NCI-H345 treated with DMSO at 0.1 percent for 48 hours (cell line): ENCODE results near the gene PRKAR1B.

Experiments
- DNase-seq: peaks from one replicate; lab custom pipeline; 2025; ENCODE audit not compliant: unreplicated experiment; lab: John Stamatoyannopoulos, UW

PRKAR1B gene

DNA sequence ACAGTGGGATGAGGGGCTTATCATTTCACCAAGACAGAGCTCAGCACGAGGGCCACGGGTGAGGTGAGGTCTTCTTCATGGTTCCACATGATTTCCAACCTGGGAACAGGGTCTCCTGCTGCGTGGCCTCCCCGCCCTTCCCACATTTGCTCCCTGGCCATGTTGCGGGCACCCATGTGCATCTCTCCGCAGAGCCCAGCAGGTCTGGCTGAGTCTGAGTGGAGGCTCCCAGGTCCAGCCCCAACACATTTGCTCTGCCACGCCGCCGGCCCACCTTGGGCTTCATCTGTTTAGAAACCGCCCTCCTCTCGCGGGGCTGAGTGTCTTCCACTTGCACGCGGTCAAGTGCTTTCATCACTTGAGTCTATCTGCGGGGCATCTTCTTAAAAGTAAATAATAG is 14.8 kb upstream of the PRKAR1B start:
- no peak for DNase-seq

GRCh38 chr7:741191-741671 is 14.2 kb upstream of the PRKAR1B start:
- DNase-seq, result no peak

GRCh38 chr7:739983-740942 is 13.2 kb upstream of the PRKAR1B start:
- no peak for DNase-seq

DNA sequence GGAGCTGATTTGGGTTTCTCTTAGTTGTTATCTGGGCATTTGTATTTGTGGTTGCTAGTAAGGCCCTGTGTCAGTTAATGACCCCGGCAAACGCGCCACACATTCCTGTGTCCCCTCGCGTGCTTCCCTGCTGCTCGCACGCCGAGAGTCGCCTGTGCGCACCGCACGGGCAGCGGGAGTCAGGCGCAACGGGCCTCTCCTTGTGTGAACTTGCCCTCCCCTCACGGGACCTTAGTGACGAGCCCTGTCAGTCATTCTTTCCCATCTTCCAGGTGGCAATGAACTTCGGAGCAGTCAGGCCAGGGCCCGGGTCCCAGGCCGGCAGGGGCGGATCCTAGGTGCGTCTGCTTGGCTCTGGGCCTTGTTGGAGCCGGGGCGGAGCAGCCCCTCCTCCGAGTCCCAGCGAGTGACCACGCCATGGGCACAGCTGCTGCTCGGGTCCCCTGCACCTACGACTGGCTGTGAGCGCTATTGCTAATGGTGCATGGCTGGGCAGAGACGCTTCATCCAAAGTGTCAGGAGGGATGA is 12.4 kb upstream of the PRKAR1B start:
- DNase-seq, result no peak

DNA sequence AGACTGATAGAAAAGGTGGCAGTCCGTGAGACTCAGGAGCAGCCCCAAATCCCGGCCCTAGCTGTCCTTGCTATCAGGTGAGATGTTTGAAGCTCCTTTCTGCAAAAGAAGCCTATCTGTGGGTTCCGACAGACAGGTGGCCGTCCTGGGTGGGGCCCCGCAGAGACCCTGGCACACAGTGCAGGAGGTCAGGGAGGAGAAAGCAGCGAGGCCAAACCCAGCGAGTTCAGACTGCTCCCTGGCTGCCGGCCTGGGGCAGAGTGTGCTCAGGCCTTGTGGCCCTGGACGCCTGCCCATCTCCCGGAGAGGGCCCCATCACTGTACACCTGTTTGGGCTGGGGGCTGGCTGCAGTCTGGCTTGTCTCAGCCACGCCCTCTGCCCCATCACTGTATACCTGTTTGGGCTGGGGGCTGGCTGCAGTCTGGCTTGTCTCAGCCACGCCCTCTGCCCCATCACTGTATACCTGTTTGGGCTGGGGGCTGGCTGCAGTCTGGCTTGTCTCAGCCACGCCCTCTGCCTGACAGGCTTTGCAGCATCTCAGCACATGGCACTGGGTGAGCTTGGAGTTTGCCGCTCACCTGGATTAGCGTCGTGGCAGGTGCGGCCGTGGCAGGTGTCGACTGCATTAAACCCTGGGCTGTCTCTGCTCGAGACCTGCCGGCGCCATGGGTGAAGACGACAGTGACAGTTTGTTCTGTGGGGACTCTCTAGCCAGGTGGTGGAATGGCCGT is 11.8 kb upstream of the PRKAR1B start:
- no peak for DNase-seq

DNA sequence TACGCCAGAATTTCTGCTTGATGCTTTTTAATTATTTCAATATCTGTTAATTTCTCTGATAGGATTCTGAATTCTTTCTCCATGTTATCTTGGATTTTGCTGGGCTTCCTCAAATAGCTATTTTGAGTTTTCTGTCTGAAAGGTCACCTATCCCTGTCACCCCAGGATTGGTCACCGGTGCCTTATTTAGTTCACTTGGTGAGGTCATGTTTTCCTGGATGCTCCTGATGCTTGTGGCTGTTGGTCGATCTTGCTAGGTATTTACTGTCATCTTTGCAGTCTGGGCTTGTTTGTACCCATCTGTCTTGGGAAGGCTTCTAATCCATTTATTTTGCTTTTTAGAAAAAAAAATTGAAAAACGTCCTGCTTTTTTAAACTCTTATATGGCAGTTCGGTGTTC is 11.2 kb upstream of the PRKAR1B start:
- no peak for DNase-seq

DNA sequence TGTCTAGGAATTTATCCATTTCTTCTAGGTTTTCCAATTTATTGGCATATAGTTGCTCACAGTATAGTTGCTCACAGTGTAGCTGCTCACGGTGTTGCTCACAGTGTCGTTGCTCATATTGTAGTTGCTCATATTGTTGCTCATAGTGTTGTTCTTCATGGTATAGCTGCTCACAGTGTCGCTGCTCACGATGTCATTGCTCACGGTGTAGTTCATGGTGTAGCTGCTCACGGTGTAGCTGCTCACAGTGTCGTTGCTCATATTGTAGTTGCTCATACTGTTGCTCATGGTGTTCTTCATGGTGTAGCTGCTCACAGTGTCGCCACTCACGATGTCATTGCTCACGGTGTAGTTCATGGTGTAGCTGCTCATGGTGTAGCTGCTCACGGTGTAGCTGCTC is 7.7 kb upstream of the PRKAR1B start:
- no peak for DNase-seq

DNA sequence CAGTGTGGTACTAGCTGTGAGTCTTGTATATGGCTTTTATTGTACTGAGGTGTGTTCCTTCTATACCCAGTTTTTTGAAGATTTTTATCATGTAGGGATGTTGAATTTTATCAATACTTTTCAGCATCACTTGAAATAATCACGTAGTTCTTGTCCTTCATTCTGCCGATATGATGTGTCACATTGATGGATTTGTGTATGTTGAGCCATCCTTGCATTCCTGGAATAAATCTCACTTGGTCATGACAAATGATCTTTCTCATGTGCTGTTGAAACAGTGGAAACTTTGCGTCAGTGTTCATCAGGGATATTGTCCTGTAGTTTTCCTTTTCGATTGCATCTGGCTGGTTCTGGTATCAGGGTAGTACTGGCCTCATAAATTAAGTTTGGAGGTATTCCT is 7.1 kb upstream of the PRKAR1B start:
- no peak for DNase-seq

DNA sequence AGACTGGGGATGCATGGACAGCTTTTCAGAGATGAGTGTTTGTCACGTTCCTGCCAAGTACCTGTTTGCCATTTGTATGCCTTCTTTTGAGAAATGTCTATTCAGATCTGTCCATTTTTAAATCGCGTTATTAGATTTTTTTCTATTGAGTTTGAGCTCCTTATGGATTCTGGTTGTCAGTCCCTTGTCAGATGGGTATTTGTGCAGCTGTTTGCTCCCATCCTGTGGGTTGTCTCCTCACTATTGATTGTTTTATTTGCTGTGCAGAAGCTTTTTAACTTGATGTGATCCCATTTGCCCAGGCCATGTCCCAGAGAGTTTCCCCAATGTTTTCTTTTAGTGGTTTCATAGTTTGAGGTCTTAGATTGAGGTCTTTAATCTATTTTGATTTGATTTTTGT is 5.5 kb upstream of the PRKAR1B start:
- DNase-seq, result peak; percentile 89

DNA sequence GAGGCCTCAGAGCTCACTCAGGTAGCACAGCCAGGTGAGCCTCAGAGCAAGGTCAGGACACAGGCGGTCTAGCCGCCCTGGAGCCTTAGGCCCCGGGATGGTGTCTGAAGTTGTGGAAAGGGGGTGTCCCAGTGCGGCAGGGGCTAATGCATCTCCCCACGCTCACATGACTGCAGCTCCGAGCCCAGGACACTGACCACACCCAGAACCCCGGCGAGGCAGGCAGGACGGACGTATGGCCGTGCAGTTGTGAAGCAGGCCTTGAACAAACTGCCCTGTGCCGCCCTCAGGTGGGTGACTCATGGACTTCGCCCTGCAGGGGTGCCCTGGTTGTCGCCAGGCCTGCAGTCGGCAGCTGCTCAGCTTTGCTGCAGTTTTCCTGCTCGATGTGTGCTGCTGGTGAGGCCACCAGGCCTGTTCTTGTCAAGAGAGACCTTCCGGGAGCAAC is 5.0 kb upstream of the PRKAR1B start:
- DNase-seq, result no peak

DNA sequence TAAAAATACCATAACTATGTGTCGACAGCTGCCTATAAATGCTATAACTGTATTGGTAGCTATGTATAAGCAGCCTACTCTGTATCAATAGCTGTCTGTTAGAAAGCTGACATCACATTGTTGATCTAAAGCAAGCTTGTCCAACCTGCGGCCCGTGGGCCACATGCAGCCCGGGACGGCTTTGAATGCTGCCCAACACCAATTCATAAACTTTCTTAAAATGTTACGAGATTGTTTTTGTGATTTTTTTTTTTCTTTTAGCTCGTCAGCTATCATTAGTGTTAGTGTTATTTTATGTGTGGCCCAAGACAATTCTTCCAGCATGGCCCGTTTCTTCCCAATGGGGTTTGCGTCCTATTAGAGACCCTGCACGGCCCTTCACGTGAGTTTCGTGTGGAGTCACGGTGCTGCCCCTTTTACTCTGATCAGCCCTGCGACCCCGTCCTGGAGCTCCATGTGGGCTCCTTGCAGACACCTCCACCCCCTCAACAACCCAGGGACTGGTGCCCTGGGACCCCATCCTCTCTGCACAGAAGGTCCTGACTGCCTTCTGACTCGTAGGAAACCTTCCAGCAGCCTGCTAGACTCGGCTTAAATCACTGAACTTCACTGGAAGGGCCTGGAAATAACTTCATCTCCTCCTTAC is 4.5 kb upstream of the PRKAR1B start:
- DNase-seq, result no peak

DNA sequence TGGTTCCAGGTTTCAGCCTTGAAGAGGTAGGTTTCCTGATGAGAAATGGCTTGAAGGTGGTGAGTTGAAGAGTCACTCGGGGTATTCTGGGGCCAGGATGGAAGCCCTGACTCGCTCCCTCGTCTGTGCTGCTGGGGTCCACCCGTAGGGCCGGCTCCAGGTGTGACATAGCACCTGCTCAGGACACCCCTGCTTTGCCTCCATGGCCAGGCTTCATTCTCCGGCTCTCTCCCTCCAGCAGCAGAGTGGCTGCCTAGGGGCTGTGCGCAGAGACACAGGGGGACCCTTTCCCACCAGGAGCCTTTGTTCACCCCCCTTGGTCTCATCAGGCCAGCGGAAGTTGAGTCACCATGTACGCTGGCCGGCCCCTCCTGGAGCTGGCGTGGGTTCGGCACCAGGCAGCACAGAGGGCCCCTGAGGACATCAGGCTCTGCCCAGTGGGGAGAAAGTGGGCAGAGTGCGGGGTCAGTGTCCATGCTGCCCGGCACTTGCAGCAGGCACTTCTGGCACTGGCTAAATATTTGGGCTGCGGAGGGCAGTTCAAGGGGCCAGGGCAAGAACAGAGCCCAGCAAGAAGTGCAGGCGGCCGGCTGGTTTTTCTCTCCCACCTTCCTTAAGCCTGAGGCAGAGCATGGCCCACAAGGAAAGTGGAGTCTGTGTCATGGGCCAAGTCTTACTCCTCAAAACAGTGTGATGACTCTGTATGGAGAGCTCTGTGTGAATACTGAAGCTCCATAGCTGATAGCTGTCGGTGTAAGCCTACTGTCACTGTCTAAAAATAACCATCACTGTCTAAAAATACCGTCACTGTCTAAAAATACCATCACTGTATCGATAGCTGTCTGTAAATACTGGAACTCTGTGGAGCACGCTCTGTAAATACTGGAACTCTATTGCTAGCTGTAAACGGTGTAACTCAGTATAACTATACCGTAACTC is 3.7 kb upstream of the PRKAR1B start:
- DNase-seq, result no peak

DNA sequence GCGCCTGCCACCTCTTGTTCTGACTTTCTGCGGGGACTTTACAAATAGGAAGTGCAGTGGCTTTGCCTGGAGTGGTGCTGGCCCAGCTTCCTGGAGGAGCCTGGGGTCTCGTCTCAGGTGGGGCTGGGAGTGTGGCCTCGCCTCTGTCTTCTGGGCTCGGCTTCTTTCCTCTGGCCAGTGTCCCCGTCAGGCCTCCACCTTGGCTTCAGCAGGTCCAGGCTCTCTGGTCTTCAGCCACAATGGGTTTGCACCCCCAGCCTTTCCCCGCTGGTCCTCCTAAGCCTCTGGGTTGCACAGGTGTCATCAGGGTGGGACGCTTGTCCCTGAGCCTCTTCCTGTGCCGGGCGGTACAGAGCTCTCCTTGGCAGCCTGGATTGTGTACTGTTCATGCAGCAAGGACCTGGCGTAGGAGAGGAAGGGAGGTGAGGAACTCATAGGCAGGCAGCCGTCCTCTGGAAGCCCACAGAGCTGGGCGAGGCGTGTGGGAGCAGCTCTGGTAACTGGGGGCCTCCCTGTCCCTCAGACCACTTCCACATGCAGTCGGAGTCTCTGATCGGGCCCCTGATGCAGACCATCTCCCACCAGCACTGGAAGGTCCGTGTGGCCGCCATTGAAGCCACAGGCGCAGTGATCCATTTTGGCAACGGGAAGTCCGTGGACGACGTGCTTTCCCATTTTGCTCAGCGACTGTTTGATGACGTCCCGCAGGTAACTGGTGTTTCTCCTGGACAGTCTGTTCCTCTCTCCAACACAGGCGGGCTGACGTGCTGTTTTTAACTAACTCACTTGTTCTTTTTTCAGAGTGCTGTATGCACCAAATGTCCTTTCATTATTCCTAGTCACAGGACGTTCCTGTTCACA is 2.3 kb upstream of the PRKAR1B start:
- no peak for DNase-seq

DNA sequence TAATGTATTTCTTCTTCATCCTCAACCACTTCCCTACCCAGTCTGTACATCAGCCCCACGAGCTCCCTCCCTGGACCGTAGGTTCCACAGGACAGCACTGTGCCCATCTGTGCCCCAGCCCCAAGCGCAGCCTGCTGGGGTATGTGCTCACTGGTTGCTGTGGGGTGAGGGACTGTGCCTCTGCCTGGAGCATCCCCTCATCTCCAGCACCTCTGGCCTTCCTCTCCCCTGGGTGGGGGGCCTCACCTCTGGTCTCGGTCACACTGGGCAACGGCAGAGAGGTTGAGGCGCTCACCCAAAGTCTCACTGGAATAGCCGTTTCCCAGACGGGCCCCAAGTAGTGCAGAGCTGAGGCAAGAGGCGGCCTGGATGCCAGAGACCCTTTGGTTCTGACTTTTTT is 1.5 kb upstream of the PRKAR1B start:
- no peak for DNase-seq

DNA sequence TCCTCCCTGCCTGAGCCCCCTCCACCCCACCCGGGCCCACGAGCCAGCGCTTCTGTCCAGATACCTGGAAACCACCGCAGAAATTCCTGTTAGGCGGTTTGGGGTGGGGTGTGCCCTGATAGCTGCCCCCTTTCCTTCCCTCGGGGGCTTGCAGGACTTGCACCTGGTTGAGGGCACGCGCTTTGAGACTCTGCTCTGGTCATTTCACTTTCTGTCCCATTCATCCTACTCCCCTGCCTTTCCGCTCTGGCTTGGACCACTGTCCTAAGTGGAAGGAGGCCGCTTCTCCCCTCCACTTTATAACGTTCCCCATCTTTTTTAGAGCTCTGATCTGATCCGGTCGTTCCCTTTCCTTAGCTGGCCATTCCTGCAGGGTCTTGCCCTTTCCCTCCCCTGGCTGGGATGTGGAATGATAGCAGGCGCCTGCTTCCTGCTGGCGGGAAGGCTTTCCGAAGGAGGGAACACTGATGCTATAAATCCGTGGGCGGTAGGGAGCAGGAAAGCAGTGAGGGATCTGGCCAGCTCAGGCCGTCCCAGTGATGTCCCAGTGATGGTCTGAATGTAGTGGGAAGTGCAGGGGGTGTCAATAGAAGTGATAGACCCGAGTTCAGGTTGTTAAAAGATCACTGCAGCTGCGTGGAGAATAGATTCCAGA is 852 bp upstream of the PRKAR1B start:
- no peak for DNase-seq

GRCh38 chr7:726854-727103 is 302 bp downstream of the PRKAR1B start:
- DNase-seq, result no peak

GRCh38 chr7:726084-726853 is 812 bp downstream of the PRKAR1B start, which contains the start of gene DNAAF5:
Gene DNAAF5, plus strand, starts transcription at chr7:726699. Its CDS starts 22 bp downstream, at chr7:726721.
- DNase-seq, result peak; percentile 78
